Stimulated activated CD4-positive, alpha-beta T cell treated with anti-CD3 and anti-CD28 coated beads, Interleukin-15, amount 100 ng/mL, for 1 hour (primary cell): ENCODE results near the gene WDR70.
"Not testable (repeated sequence)": the region's sequence is repeated elsewhere in the genome, so short reads cannot be mapped to it uniquely, and the experiment has no call there.

Experiments used
- DNase-seq, 2 donors: peaks; one replicate each; pipeline ENCODE4 v3.0.0-alpha.2; 2020; ENCODE audit warnings: low read depth in 1 of 2, low spot score in 1 of 2

The WDR70 gene

DNA sequence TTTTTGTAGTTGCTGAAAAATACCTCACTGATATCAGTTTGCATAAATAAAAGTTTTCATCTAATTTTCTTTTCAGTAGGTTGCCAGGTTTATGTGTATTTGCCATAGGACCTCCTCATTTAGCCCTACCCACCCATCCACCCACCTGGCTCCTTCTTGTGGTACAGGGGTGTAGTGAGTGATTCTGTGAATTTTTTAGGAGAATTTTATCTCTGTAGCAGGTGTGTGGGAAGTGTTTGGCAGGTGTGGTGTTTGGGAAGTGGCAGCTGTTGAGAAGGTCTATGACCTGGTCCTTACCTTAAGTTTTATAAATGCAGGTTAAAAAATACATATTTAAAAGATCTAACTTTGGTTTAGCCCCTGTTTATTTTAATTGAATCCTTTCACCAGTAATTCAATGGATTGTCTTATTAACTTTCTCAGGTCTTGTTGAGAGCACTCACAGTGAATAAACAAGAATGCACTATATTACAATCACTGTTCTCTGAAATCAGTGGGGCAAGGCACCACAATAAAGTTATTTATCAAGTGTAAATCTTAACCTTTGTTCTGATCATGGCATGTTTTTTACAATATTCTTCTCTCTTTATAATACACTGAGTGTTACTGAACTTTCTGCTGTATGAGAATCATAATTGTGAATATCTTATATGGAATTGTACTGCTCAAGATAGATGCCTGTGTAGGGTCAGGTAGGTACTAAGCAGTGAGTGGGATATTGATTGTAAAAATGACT is 189.1 kb downstream of the WDR70 start:
- no peak for DNase-seq

- DNase-seq = no peak
These were observed 189.8 kb downstream of the WDR70 start for GRCh38 chr5:37568893-37569292.

DNA sequence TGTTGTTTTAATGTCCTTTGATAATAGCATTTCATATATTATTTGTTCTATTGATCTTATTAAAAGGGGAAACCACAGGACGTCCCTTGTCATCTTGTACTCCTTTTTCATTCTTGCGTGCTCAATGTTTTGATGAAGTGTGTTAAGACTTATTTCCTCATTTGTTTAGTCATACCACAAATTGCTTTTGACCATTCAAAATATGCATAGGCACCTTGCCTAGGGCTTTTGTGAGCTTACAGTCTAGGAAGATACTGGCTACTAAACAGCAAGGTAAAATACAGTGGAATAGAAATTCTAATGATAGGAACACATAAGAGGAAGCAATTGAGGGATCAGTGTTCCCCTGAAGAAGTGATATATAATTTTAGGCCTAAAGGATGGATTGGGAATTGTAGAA is 190.3 kb downstream of the WDR70 start:
- no peak for DNase-seq

- no peak for DNase-seq
These were observed 191.5 kb downstream of the WDR70 start for GRCh38 chr5:37570597-37570996.

DNA sequence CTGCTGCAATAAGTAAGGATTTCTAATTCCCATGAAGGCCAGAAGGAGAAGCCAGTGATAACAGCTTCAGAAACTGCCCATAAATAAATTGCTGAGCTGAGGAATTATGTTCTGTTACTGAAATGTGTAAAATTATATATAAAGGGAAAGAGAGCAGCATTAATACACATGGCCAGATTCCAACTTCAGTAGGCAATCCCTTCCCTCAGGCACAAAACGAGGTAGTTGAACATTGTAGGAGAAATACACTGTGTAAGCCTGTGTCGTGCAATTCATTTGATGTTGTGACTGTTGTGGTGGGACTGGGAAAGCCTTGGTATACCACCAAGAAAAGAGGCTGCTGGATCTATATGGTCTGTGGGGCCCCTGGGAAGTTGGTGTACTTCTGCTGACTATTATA is 192.9 kb downstream of the WDR70 start:
- no peak for DNase-seq

DNA sequence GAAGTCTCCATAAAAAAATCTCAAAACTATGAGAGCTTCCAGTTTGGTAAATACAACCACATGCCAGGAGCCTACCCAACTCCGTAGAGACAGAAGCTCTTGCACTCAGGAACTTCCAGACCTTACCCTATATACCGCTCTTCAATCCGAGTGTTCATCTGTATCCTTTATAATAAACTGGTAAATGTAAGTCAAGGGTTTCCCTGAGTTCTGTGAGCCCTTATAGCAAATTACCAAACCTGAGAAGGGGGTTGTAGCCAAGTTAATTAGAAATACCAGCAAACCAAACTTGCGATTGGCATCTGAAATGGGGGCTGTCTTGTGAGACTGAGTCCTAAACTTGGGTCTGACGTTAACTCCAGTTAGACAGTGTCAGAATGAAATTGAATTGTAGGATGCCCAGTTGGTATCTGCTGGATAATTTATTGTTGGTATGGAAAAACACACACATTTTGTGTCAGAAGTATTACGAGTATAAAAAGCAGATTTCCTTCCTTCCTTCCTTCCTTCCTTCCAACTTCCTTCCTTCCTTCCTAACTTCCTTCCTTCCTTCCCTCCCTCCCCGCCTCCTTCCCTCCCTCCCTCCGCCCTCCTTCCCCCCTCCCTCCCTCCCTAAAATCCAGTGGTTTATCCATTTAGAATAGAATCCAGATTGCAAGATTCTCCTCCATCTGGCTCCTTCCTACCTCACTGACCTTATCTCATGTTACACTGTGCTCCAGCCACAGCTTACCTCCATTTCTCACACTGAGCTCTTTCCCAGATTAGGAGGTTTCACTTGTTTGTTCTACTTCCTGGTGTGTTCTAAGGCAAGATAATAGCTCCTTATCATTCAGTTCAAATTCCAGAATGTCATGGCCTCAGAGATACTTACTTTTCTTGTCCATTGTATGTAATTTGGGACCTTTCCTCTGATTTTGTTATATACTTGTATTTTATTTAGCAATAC is 196.7 kb downstream of the WDR70 start:
- DNase-seq = no peak

GRCh38 chr5:37576552-37576951 is 197.4 kb downstream of the WDR70 start:
- DNase-seq = no peak

GRCh38 chr5:37578176-37578575 is 199.1 kb downstream of the WDR70 start:
- no peak for DNase-seq

- no peak for DNase-seq
These were observed 201.0 kb downstream of the WDR70 start for GRCh38 chr5:37580106-37580505.

DNA sequence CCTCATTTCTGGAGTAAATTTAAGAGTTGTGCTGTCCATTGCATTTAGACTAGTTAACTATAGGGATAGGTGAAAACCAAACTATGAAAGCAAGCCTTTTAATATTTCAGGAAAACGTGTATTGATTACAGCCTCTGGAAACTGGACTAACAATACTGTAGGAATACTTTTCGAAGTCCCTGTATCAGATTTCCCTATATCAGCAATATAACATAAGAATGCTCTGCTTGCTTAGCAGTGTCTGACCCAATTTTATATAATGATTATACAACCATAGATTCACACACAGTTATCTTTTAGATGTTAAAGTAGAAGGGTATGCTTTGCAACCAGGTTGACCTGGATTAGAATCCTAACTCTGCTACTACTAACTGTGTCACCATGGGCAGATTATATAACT is 203.1 kb downstream of the WDR70 start:
- DNase-seq = no peak

DNA sequence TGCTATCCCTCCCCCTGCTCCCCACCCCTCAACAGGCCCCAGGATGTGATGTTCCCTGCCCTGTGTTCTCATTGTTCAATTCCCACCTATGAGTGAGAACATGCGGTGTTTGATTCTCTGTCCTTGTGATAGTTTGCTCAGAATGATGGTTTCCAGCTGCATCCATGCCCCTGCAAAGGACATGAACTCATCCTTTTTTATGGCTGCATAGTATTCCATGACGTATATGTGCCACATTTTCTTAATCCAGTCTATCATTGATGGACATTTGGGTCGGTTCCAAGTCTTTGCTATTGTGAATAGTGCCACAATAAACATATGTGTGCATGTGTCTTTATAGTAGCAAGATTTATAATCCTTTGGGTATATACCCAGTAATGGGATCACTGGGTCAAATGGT is 214.2 kb downstream of the WDR70 start:
- not testable (repeated sequence) for DNase-seq

DNA sequence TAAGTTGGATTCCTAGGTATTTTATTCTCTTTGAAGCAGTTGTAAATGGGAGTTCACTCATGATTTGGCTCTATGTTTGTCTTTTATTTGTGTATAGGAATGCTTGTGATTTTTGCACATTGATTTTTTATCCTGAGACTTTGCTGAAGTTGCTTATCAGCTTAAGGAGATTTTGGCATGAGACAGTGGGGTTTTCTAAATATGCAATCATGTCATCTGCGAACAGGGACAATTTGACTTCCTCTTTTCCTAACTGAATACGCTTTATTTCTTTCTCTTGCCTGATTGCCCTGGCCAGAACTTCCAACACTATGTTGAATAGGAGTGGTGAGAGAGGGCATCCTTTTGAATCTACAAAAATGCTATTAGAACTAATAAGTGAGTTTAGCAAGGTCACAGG is 215.7 kb downstream of the WDR70 start:
- not testable (repeated sequence) for DNase-seq

DNA sequence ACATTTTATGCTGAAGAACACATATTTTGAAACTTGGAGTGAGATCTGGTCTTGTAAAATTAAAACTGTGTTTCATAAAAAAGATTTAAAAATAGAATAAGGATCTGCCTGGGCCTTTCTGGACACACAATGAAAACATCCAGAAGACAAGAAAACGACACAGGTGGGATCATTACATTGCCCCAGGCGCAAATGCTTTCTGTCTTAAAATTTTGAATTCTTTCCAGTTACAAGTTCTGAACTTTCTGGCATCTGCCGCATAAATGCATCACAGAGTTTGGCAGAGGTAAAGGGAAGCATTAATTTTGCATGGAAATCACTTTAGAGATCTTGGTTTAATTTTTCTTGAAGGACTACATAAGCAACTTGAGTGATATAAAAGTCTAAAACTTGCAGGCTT is 219.6 kb downstream of the WDR70 start:
- DNase-seq = no peak

- DNase-seq = no peak
These were observed 222.0 kb downstream of the WDR70 start for GRCh38 chr5:37601163-37601562.

DNA sequence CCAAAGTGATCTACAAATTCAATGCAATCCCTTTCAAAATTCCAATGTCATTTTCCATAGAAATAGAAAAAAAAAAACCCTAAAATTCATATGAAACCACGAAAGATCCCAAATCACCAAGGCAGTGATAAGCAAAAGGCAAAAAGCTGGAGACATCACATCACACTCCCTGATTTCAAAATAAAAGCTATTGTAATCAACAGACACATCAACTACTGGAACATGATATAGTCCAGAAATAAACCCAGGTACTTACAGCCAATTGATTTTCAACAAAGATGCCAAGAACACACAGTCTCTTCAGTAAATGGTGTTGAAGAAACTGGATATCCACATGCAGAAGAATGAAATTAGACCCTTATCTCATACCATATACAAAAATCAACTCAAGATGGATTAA is 224.0 kb downstream of the WDR70 start:
- DNase-seq = no peak

DNA sequence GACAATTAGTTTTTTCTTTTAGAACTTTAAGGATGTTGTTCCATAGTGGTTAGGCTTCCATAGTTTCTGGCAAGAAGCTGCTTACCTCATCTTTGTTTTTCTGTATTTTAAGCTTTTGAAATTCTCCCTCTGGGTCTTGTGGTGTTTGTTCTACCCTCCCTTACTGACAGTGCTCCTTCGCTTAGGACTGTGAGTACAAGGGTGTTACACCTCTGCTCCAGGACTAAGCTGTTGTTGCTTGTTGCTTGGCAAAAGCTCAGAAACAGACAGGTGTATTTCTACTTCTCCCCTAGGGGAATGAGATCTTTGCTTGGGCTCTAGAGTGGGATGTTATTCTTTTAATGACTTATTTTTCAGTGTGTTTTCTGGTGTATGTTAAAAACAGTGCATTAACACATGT is 225.2 kb downstream of the WDR70 start:
- DNase-seq = no peak

DNA sequence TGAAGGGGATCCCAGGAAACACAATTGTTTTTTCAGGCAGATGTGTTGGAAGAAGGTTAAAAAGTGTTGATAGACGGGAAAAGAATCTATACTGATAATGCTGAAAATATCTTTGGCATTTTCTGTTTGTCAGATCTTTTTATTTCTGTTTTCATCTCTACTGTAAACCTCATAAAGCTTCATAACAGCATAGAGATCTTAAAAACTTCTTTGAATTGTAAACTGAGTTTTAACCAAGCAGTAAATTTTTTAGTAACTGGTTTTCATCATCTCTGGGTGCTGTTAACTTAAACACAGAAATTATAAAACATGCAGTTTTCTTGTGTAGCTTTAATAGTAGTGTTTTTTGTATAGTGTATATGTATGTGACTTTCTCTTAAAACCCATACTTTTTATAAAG is 227.0 kb downstream of the WDR70 start:
- no peak for DNase-seq

- no peak for DNase-seq
These were observed 227.6 kb downstream of the WDR70 start for GRCh38 chr5:37606632-37607248.

GRCh38 chr5:37615184-37615583 is 236.1 kb downstream of the WDR70 start:
- DNase-seq = no peak

DNA sequence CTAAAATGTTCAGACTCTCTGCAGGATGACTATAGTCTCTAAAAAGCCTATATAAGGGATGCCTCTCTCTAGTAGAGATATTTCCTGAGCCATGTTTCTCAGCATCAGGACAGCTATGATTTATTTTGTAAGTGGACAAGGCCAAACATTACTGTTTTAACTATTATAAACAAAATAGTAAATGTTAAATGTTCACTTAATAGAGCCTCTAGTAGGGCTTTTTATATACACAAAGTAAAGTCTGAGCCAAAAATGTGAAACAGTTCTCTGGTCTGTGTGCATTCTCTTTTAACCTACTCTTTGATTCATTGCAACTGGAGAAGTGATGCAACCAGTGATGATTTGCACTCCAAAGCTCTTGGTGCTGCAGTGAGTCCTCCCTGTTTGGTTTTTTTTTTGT is 240.2 kb downstream of the WDR70 start:
- DNase-seq = no peak

DNA sequence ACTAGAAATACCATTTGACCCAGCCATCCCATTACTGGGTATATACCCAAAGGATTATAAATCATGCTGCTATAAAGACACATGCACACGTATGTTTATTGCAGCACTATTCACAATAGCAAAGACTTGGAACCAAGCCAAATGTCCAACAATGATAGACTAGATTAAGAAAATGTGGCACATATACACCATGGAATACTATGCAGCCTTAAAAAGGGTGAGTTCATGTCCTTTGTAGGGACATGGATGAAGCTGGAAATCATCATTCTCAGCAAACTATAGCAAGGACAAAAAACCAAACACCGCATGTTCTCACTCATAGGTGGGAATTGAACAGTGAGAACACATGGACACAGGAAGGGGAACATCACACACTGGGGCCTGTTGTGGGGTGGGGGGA is 243.2 kb downstream of the WDR70 start:
- DNase-seq = not testable (repeated sequence)

- DNase-seq = no peak
These were observed 247.1 kb downstream of the WDR70 start for GRCh38 chr5:37626266-37626665.
